ENCODE measurements around the gene UQCR10. TPM values are rescaled to one million over a fixed set of nuclear protein-coding genes. Genes with fewer than 3 reads are reported as not detected.

Gene UQCR10
- total RNA-seq, 1 experiment from 2014 or later, result 93.7 TPM

- in situ Hi-C loops (cut with HindIII; ENCODE audit: low pct_unique_long_range_greater_than_20kb, low sequenced_read_pairs), result no loop called here
- CTCF ChIA-PET, result interaction anchor here (0.6 kb wide), 1 partner anchor 326 kb away, joined by 3 read pairs; no protein-coding TSS in a partner anchor
Observed at GRCh38 chr22:29739346-29739875, 27.8 kb upstream of the UQCR10 start.

GRCh38 chr22:29740216-29740615 is 27.0 kb upstream of the UQCR10 start:
- ATAC-seq, result no peak
- no peaks in the 10 kb centered on the region for H3K27me3 ChIP-seq (ENCODE audit: control insufficient read depth, insufficient read depth, low read length)
- no peaks in the 10 kb centered on the region for H3K4me1 ChIP-seq (ENCODE audit: control insufficient read depth, insufficient read depth, low read length)
- H3K27ac ChIP-seq (ENCODE audit: low read length), result no peak overlapping the region
- ChIA-PET CTCF (no interaction called here), POLR2A (no interaction called here)
- no peak overlapping the region for H3K4me3 ChIP-seq (ENCODE audit: low read depth in 2 of 2, low read length in 2 of 2)
- DNase-seq (ENCODE audit: low read depth, low spot score), result no peak
- in situ Hi-C loops (cut with HindIII; ENCODE audit: low pct_unique_long_range_greater_than_20kb, low sequenced_read_pairs) (no loop called here), intact Hi-C loops (cut with micrococcal nuclease; ENCODE audit: unreplicated experiment) (no loop called here)
- no peaks in the 10 kb centered on the region for H3K9me3 ChIP-seq (ENCODE audit: control insufficient read depth, insufficient read depth, low read depth, low read length)
- H3K36me3 ChIP-seq (ENCODE audit: control insufficient read depth, insufficient read depth, low read length), result no peaks in the 10 kb centered on the region
- no TSS peak for BruUV-seq (replicated peaks)
- TF ChIP-seq POLR2AphosphoS5 (IDR thresholded peaks at IDR 0.05; ENCODE audit: low read depth, low read length) (no peak), REST (IDR thresholded peaks at IDR 0.05; ENCODE audit: insufficient read depth in 1 of 2, low read depth in 2 of 2, low read length in 1 of 2) (no peak), TCF7L2 (IDR thresholded peaks at IDR 0.05; ENCODE audit: low read depth, low read length) (no peak)
- TF ChIP-seq, protein P1, sequence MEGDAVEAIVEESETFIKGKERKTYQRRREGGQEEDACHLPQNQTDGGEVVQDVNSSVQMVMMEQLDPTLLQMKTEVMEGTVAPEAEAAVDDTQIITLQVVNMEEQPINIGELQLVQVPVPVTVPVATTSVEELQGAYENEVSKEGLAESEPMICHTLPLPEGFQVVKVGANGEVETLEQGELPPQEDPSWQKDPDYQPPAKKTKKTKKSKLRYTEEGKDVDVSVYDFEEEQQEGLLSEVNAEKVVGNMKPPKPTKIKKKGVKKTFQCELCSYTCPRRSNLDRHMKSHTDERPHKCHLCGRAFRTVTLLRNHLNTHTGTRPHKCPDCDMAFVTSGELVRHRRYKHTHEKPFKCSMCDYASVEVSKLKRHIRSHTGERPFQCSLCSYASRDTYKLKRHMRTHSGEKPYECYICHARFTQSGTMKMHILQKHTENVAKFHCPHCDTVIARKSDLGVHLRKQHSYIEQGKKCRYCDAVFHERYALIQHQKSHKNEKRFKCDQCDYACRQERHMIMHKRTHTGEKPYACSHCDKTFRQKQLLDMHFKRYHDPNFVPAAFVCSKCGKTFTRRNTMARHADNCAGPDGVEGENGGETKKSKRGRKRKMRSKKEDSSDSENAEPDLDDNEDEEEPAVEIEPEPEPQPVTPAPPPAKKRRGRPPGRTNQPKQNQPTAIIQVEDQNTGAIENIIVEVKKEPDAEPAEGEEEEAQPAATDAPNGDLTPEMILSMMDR (IDR thresholded peaks at IDR 0.05), result no peak

More at GRCh38 chr22:29739346-29739875, 27.8 kb upstream of the UQCR10 start:
- TF ChIP-seq POLR2AphosphoS5 (IDR thresholded peaks at IDR 0.05; ENCODE audit: low read depth, low read length) (no peak), REST (IDR thresholded peaks at IDR 0.05; ENCODE audit: insufficient read depth in 1 of 2, low read depth in 2 of 2, low read length in 1 of 2) (no peak), TCF7L2 (IDR thresholded peaks at IDR 0.05; ENCODE audit: low read depth, low read length) (no peak), SIN3A (IDR thresholded peaks at IDR 0.05; ENCODE audit: borderline replicate concordance, insufficient read depth, low read depth, low read length) (no peak)
- TF ChIP-seq, protein P1 (IDR thresholded peaks at IDR 0.05), result no peak
- no peaks in the 10 kb centered on the region for H3K36me3 ChIP-seq (ENCODE audit: control insufficient read depth, insufficient read depth, low read length)
- no peaks in the 10 kb centered on the region for H3K27me3 ChIP-seq (ENCODE audit: control insufficient read depth, insufficient read depth, low read length)
- no peak for DNase-seq (ENCODE audit: low read depth, low spot score)
- intact Hi-C loops (cut with micrococcal nuclease; ENCODE audit: unreplicated experiment), result no loop called here
- BruUV-seq (replicated peaks), result no TSS peak
- H3K27ac ChIP-seq (ENCODE audit: low read length), result no peak overlapping the region
- ATAC-seq, result no peak
- H3K4me3 ChIP-seq (ENCODE audit: low read depth in 2 of 2, low read length in 2 of 2), result no peak overlapping the region
- H3K9me3 ChIP-seq (ENCODE audit: control insufficient read depth, insufficient read depth, low read depth, low read length), result no peaks in the 10 kb centered on the region
- POLR2A ChIA-PET, result interaction anchor here (0.5 kb wide), 1 partner anchor 15 kb away, joined by 11 read pairs; no protein-coding TSS in a partner anchor
- H3K4me1 ChIP-seq (ENCODE audit: control insufficient read depth, insufficient read depth, low read length), result no peaks in the 10 kb centered on the region

Data from Panc1 (cell line).